Type B pancreatic cell (in vitro differentiated cells): ENCODE data around the gene C8G. TPM values are rescaled to one million over a fixed set of nuclear protein-coding genes. Genes with fewer than 3 reads are reported as not detected.

Source experiments
- DNase-seq: peaks from one replicate; pipeline ENCODE4 v3.0.0; 2021; ENCODE audit warnings: mixed read lengths; ENCODE audit not compliant: unreplicated experiment; ENCODE audit errors: extremely low spot score
- H3K27ac Mint-ChIP-seq: 2 replicates; pipeline ENCODE4 v1.8.0; 2021; ENCODE audit warnings: mild to moderate bottlenecking, mixed read lengths
- H3K27me3 Mint-ChIP-seq: 2 replicates; pipeline ENCODE4 v1.8.0; 2021; ENCODE audit warnings: mixed read lengths
- H3K36me3 Mint-ChIP-seq: 2 replicates; pipeline ENCODE4 v1.8.0; 2021; ENCODE audit warnings: mixed read lengths
- H3K4me1 Mint-ChIP-seq: one replicate; pipeline ENCODE4 v1.8.0; 2021; ENCODE audit warnings: mixed read lengths; ENCODE audit not compliant: unreplicated experiment
- H3K4me3 Mint-ChIP-seq: 2 replicates; pipeline ENCODE4 v1.8.0; 2021; ENCODE audit warnings: mild to moderate bottlenecking, mixed read lengths
- H3K9me3 Mint-ChIP-seq: 2 replicates; pipeline ENCODE4 v1.8.0; 2021; ENCODE audit warnings: mixed read lengths
- CTCF ChIP-seq: fragments of 200-600 bp; sonication (generic); conservative IDR thresholded peaks from 2 replicates; pipeline ENCODE4 v1.5.0; 2021; ENCODE audit warnings: antibody characterized with exemption, mild to moderate bottlenecking
- total RNA-seq: library from RNA; stranded (reverse); gene quantifications from 2 replicates; pipeline ENCODE4 v1.2.1, GENCODE V29; 2021; ENCODE audit warnings: low replicate concordance

C8G gene
- total RNA-seq, 1 donor from 2014 or later: 2.8 TPM

GRCh38 chr9:136951541-136952320, 6.7 kb downstream of the C8G start, which contains the start of gene LCN12:
LCN12 (plus strand) TSS chr9:136952273; CDS start chr9:136952328, 55 bp downstream.
- Mint-ChIP-seq H3K36me3 (no peaks in the 10 kb centered on the region), H3K4me1 (no peaks in the 10 kb centered on the region), H3K9me3 (no peaks in the 10 kb centered on the region), H3K27me3 (no peaks in the 10 kb centered on the region), H3K27ac (no peak within 1 kb of the TSS), H3K4me3 (no peak within 1 kb of the TSS)
- DNase-seq: no peak
- no peak for TF ChIP-seq CTCF

- no peaks in the 10 kb centered on the region for H3K27me3 Mint-ChIP-seq
- no peak for DNase-seq
- H3K9me3 Mint-ChIP-seq: no peaks in the 10 kb centered on the region
- no peaks in the 10 kb centered on the region for H3K4me1 Mint-ChIP-seq
- no peak overlapping the region for H3K27ac Mint-ChIP-seq
- TF ChIP-seq CTCF: no peak
- no peaks in the 10 kb centered on the region for H3K36me3 Mint-ChIP-seq
- no peak overlapping the region for H3K4me3 Mint-ChIP-seq
These were observed 7.3 kb downstream of the C8G start for GRCh38 chr9:136952321-136952850.

GRCh38 chr9:136952876-136953770, 8.1 kb downstream of the C8G start:
- no peaks in the 10 kb centered on the region for H3K4me1 Mint-ChIP-seq
- TF ChIP-seq CTCF: no peak
- H3K27ac Mint-ChIP-seq: no peak overlapping the region
- H3K4me3 Mint-ChIP-seq: no peak overlapping the region
- H3K27me3 Mint-ChIP-seq: no peaks in the 10 kb centered on the region
- H3K36me3 Mint-ChIP-seq: no peaks in the 10 kb centered on the region
- no peaks in the 10 kb centered on the region for H3K9me3 Mint-ChIP-seq
- DNase-seq: no peak

- DNase-seq: no peak
- no peaks in the 10 kb centered on the region for H3K36me3 Mint-ChIP-seq
- H3K27ac Mint-ChIP-seq: no peak overlapping the region
- H3K4me1 Mint-ChIP-seq: no peaks in the 10 kb centered on the region
- no peak for TF ChIP-seq CTCF
- no peak overlapping the region for H3K4me3 Mint-ChIP-seq
- no peaks in the 10 kb centered on the region for H3K9me3 Mint-ChIP-seq
- H3K27me3 Mint-ChIP-seq: no peaks in the 10 kb centered on the region
These were observed 8.8 kb downstream of the C8G start for GRCh38 chr9:136953771-136954269.

- TF ChIP-seq CTCF: no peak
- no peaks in the 10 kb centered on the region for H3K4me1 Mint-ChIP-seq
These were observed 9.4 kb downstream of the C8G start for GRCh38 chr9:136954270-136955083.

More at GRCh38 chr9:136954270-136955083, 9.4 kb downstream of the C8G start:
- Mint-ChIP-seq H3K27me3 (no peaks in the 10 kb centered on the region), H3K9me3 (no peaks in the 10 kb centered on the region), H3K4me3 (no peak overlapping the region), H3K27ac (no peak overlapping the region), H3K36me3 (no peaks in the 10 kb centered on the region)
- DNase-seq: no peak
